Caco-2 (cell line): ENCODE results near the gene TLR8. TPM values are rescaled to one million over a fixed set of nuclear protein-coding genes. Genes with fewer than 3 reads are reported as not detected.

Experiments
- BruUV-seq: library from RNA; stranded (reverse); fragments of 400-500 nt; replicated peaks from 2 replicates; lab custom pipeline; 2021; lab: Mats Ljungman, UMichigan
- CTCF ChIA-PET: fragments of 300-600 bp; sonication (Branson Sonifier 250); formaldehyde crosslinking; loops from one replicate; lab custom pipeline; 2022; ENCODE audit warnings: antibody characterized with exemption; lab: Charles Lee
- POLR2A ChIA-PET: fragments of 300-600 bp; sonication (Branson Sonifier 250); formaldehyde crosslinking; loops from one replicate; lab custom pipeline; 2022; ENCODE audit warnings: antibody characterized with exemption; lab: Charles Lee
- DNase-seq, 2 experiments: peaks; one replicate each; pipeline versions ENCODE4 v3.0.0 to v3.0.0-alpha.2; 2020 to 2022
- H3K27me3 ChIP-seq: replicated peaks from 2 replicates; pipeline ENCODE4 v1.6.0; 2011; ENCODE audit warnings: low read length; ENCODE audit not compliant: control insufficient read depth, insufficient read depth
- H3K36me3 ChIP-seq: 2 replicates; pipeline ENCODE4 v1.5.1; 2011; ENCODE audit warnings: low read length; ENCODE audit not compliant: control insufficient read depth, insufficient read depth
- H3K4me1 ChIP-seq: fragments of 250-450 bp; sonication (Bioruptor Pico); 2 replicates; pipeline ENCODE4 v1.5.1; 2020; ENCODE audit warnings: mild to moderate bottlenecking
- H3K4me3 ChIP-seq: 2 replicates; pipeline ENCODE4 v1.5.1; 2011; ENCODE audit warnings: low read depth, mild to moderate bottlenecking, control low read depth, low read length
- H3K9me3 ChIP-seq: fragments of 250-450 bp; sonication (Bioruptor Pico); 2 replicates; pipeline ENCODE4 v1.5.1; 2020; ENCODE audit warnings: mild to moderate bottlenecking, moderate library complexity
- H3K27ac Mint-ChIP-seq: one replicate; pipeline ENCODE4 v1.8.0; 2022; ENCODE audit warnings: mixed read lengths; ENCODE audit not compliant: unreplicated experiment
- H3K27me3 Mint-ChIP-seq: one replicate; pipeline ENCODE4 v1.8.0; 2022; ENCODE audit warnings: mixed read lengths; ENCODE audit not compliant: insufficient read depth, unreplicated experiment
- H3K36me3 Mint-ChIP-seq: one replicate; pipeline ENCODE4 v1.8.0; 2022; ENCODE audit warnings: mild to moderate bottlenecking, mixed read lengths; ENCODE audit not compliant: insufficient read depth, unreplicated experiment
- H3K4me1 Mint-ChIP-seq: one replicate; pipeline ENCODE4 v1.8.0; 2022; ENCODE audit warnings: low read depth, mixed read lengths; ENCODE audit not compliant: unreplicated experiment
- H3K4me3 Mint-ChIP-seq: one replicate; pipeline ENCODE4 v1.8.0; 2022; ENCODE audit warnings: mild to moderate bottlenecking, moderate library complexity, mixed read lengths; ENCODE audit not compliant: unreplicated experiment
- H3K9me3 Mint-ChIP-seq: one replicate; pipeline ENCODE4 v1.8.0; 2022; ENCODE audit warnings: mixed read lengths; ENCODE audit not compliant: unreplicated experiment
- CTCF ChIP-seq, 2 experiments: fragments of 200-600 bp in 1 of 2; IDR thresholded peaks; 1 replicate in 1 of 2; 2 replicates in 1 of 2; pipeline versions ENCODE4 v1.5.1 to v1.8.0; 2011 to 2022; ENCODE audit warnings: antibody characterized with exemption in 1 of 2, control low read depth in 1 of 2, inconsistent platforms in 1 of 2, low read depth in 1 of 2, low read length in 1 of 2, mild to moderate bottlenecking in 1 of 2, moderate library complexity in 1 of 2; ENCODE audit not compliant: insufficient read depth in 1 of 2, severe bottlenecking in 1 of 2, unreplicated experiment in 1 of 2
- intact Hi-C: fragments of 100-400 bp; cut with micrococcal nuclease; formaldehyde crosslinking; loops from one replicate; pipeline ENCODE4 v1.10.0; 2022; ENCODE audit not compliant: unreplicated experiment
- total RNA-seq: library from RNA; stranded (reverse); gene quantifications from 2 replicates; pipeline ENCODE4 v1.2.3, GENCODE V29; 2022

The TLR8 gene
- total RNA-seq, 1 experiment from 2014 or later, result not detected

- Histone ChIP-seq H3K4me1 (no peaks in the 10 kb centered on the region), H3K27me3 (no peaks in the 10 kb centered on the region), H3K4me3 (no peak overlapping the region), H3K36me3 (no peaks in the 10 kb centered on the region), H3K9me3 (no peaks in the 10 kb centered on the region)
- BruUV-seq, result no TSS peak
- no peak overlapping the region for H3K27ac Mint-ChIP-seq
- H3K36me3 Mint-ChIP-seq, result no peaks in the 10 kb centered on the region
- DNase-seq, result no peak
- H3K9me3 Mint-ChIP-seq, result no peaks in the 10 kb centered on the region
- TF ChIP-seq CTCF (IDR thresholded peaks at IDR 0.05; ENCODE audit: insufficient read depth in 1 of 2, low read depth in 1 of 2, low read length in 1 of 2, severe bottlenecking in 1 of 2, unreplicated experiment in 1 of 2), result no peak
- ChIA-PET CTCF (no interaction called here), POLR2A (no interaction called here)
- peaks cover 5% of the 10 kb centered on the region for H3K4me1 Mint-ChIP-seq
- H3K4me3 Mint-ChIP-seq, result no peak overlapping the region
- intact Hi-C loops, result no loop called here
- H3K27me3 Mint-ChIP-seq, result no peaks in the 10 kb centered on the region
These were observed 33.7 kb upstream of the TLR8 start for GRCh38 chrX:12872741-12873140.

- Mint-ChIP-seq H3K4me1 (no peaks in the 10 kb centered on the region), H3K27me3 (no peaks in the 10 kb centered on the region), H3K36me3 (no peaks in the 10 kb centered on the region), H3K9me3 (no peaks in the 10 kb centered on the region), H3K4me3 (no peak overlapping the region), H3K27ac (no peak overlapping the region)
- Histone ChIP-seq H3K4me3 (no peak overlapping the region), H3K27me3 (no peaks in the 10 kb centered on the region), H3K9me3 (no peaks in the 10 kb centered on the region), H3K36me3 (no peaks in the 10 kb centered on the region), H3K4me1 (no peaks in the 10 kb centered on the region)
- intact Hi-C loops, result no loop called here
- TF ChIP-seq CTCF (IDR thresholded peaks at IDR 0.05; ENCODE audit: insufficient read depth in 1 of 2, low read depth in 1 of 2, low read length in 1 of 2, severe bottlenecking in 1 of 2, unreplicated experiment in 1 of 2), result no peak
- no TSS peak for BruUV-seq
- DNase-seq, result no peak
- POLR2A ChIA-PET, result no interaction called here
- CTCF ChIA-PET, result no interaction called here
These were observed 31.8 kb upstream of the TLR8 start for GRCh38 chrX:12874581-12874980.

- H3K27me3 Mint-ChIP-seq, result no peaks in the 10 kb centered on the region
- POLR2A ChIA-PET, result no interaction called here
- BruUV-seq, result no TSS peak
These were observed 29.0 kb upstream of the TLR8 start for GRCh38 chrX:12877386-12877785.

More at GRCh38 chrX:12877386-12877785, 29.0 kb upstream of the TLR8 start:
- CTCF ChIA-PET, result interaction anchor here (0.6 kb wide), 1 partner anchor 90 kb away, joined by 3 read pairs; no protein-coding TSS in a partner anchor
- intact Hi-C loops, result no loop called here
- no peaks in the 10 kb centered on the region for H3K27me3 ChIP-seq
- H3K4me1 ChIP-seq, result no peaks in the 10 kb centered on the region
- Mint-ChIP-seq H3K4me1 (no peaks in the 10 kb centered on the region), H3K4me3 (no peak overlapping the region), H3K9me3 (no peaks in the 10 kb centered on the region), H3K36me3 (no peaks in the 10 kb centered on the region), H3K27ac (no peak overlapping the region)
- no peaks in the 10 kb centered on the region for H3K36me3 ChIP-seq
- no peak for TF ChIP-seq CTCF (IDR thresholded peaks at IDR 0.05; ENCODE audit: insufficient read depth in 1 of 2, low read depth in 1 of 2, low read length in 1 of 2, severe bottlenecking in 1 of 2, unreplicated experiment in 1 of 2)
- DNase-seq, result no peak
- no peak overlapping the region for H3K4me3 ChIP-seq
- no peaks in the 10 kb centered on the region for H3K9me3 ChIP-seq
